Measurements from ENCODE around the gene TOM1L2. TPM values are rescaled to one million over a fixed set of nuclear protein-coding genes. Genes with fewer than 3 reads are reported as not detected.

The TOM1L2 gene
- total RNA-seq, 1 experiment from 2014 or later: 24.1 TPM

DNA sequence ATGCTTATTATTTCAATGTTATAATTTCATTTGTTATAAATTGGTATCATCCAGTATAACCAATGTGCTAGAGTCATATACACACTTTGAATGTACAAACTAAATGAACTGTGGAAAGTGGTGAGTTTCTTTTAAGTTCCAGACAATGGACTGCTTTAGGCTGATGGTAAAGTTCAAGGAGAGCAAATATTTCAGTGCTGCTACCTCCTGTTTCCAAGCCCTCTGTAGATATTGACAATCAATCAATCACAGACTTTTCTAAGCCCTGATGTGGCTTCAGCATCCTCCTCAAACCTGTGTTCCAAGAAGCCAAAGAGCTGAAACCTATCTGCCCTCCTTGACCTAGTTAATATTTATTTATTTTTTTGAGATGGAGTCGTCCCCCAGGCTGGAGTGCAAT is 107.2 kb downstream of the TOM1L2 start:
- H3K79me2 ChIP-seq (ENCODE audit: insufficient read depth, low read length): no peaks in the 10 kb centered on the region
- H3K4me1 ChIP-seq (ENCODE audit: control insufficient read depth in 1 of 2, insufficient read depth in 2 of 2, low read length in 2 of 2): peaks cover 9 to 16% of the 10 kb centered on the region in 2 experiments; a peak in 3 of 4 replicates
- no peak overlapping the region for H3K4me2 ChIP-seq (ENCODE audit: low read length)
- RAD21 ChIA-PET (ENCODE audit: low non-redundant PET in 1 of 2, low total read pairs in 2 of 2, uncharacterized antibody in 2 of 2, unreplicated experiment in 2 of 2): no interaction called here
- TF ChIP-seq, protein P1, sequence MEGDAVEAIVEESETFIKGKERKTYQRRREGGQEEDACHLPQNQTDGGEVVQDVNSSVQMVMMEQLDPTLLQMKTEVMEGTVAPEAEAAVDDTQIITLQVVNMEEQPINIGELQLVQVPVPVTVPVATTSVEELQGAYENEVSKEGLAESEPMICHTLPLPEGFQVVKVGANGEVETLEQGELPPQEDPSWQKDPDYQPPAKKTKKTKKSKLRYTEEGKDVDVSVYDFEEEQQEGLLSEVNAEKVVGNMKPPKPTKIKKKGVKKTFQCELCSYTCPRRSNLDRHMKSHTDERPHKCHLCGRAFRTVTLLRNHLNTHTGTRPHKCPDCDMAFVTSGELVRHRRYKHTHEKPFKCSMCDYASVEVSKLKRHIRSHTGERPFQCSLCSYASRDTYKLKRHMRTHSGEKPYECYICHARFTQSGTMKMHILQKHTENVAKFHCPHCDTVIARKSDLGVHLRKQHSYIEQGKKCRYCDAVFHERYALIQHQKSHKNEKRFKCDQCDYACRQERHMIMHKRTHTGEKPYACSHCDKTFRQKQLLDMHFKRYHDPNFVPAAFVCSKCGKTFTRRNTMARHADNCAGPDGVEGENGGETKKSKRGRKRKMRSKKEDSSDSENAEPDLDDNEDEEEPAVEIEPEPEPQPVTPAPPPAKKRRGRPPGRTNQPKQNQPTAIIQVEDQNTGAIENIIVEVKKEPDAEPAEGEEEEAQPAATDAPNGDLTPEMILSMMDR (IDR thresholded peaks at IDR 0.05 in 2 of 3, conservative IDR thresholded peaks at IDR 0.05 in 1 of 3; ENCODE audit: borderline replicate concordance in 1 of 3, insufficient read depth in 1 of 3, low read depth in 2 of 3, low read length in 2 of 3): no peak
- no peak for TF ChIP-seq SP1 (IDR thresholded peaks at IDR 0.05; ENCODE audit: low read depth)
- no peak for TF ChIP-seq YY1 (IDR thresholded peaks at IDR 0.05; ENCODE audit: extremely low read depth, insufficient replicate concordance, low read depth, low read length)
- TF ChIP-seq TCF7L2 (IDR thresholded peaks at IDR 0.05; ENCODE audit: borderline replicate concordance, extremely low read depth, insufficient read depth, insufficient read length): no peak
- TF ChIP-seq EGR1 (IDR thresholded peaks at IDR 0.05; ENCODE audit: low read depth): no peak
- TF ChIP-seq SIN3A (IDR thresholded peaks at IDR 0.05; ENCODE audit: low read depth): no peak
- no peak for DNase-seq (ENCODE audit: low read depth, low spot score)
- no TSS peak for BruUV-seq (replicated peaks)
- H3K9me2 ChIP-seq (ENCODE audit: insufficient read depth): no peaks in the 10 kb centered on the region
- intact Hi-C loops (cut with micrococcal nuclease): loop anchor here (10.0 kb wide), 1 partner anchor 510 kb away; no protein-coding TSS in a partner anchor
- no peak overlapping the region for H3K27ac ChIP-seq (ENCODE audit: low read depth, low read length)
- H4K20me1 ChIP-seq (ENCODE audit: insufficient read depth): no peaks in the 10 kb centered on the region
- H3K36me3 ChIP-seq (ENCODE audit: control insufficient read depth in 1 of 2, insufficient read depth in 2 of 2, low read length in 2 of 2): 0 out of 4 replicates have a peak, but pooled peaks cover 0 to 2% of the 10 kb centered on the region in 2 experiments
- no peak overlapping the region for H3K4me3 ChIP-seq (replicated peaks in 1 of 2; ENCODE audit: low read depth in 1 of 2, low read length in 2 of 2)
- H3K27me3 ChIP-seq (ENCODE audit: insufficient read depth, low read length): no peaks in the 10 kb centered on the region
- H3K9me3 ChIP-seq (ENCODE audit: control insufficient read depth in 1 of 2, insufficient read depth in 1 of 2, low read depth in 1 of 2, low read length in 2 of 2): no peaks in the 10 kb centered on the region
- no peak for ATAC-seq
- H2AFZ ChIP-seq (ENCODE audit: low read depth, low read length, poor library complexity, severe bottlenecking): no peak overlapping the region
- POLR2A ChIA-PET: no interaction called here
- CTCF ChIA-PET: no interaction called here
- no peak overlapping the region for H3K9ac ChIP-seq (ENCODE audit: low read length)

DNA sequence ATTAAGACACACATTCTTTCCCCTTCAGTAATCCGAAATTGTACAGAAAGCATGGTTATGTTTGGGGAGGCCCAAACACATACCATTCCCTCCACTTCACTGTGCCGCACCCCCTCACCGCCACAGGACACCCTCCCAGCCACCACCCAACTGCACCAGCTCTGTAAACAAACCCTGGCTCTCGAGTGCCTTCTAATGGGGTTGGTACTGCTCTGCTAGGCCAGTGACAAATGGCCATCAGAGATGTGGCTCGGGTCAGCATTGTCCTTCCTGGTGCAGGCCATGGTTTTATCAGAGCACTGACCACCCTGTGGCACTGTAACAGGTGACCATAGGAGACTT is 111.5 kb downstream of the TOM1L2 start:
- ChIA-PET POLR2A (no interaction called here), RAD21 (ENCODE audit: low non-redundant PET in 1 of 2, low total read pairs in 2 of 2, uncharacterized antibody in 2 of 2, unreplicated experiment in 2 of 2) (interaction anchor here in 1 of 2 experiments (0.8 kb wide), 1 partner anchor 43 kb away, joined by 3 read pairs; no protein-coding TSS in a partner anchor), CTCF (interaction anchor here (0.9 to 1.8 kb wide), 4 partner anchors 11 to 58 kb away, joined by 3 to 4 read pairs (median 4); no protein-coding TSS in a partner anchor)
- no peaks in the 10 kb centered on the region for H3K9me2 ChIP-seq (ENCODE audit: insufficient read depth)
- H3K9ac ChIP-seq (ENCODE audit: low read length): no peak overlapping the region
- H3K27ac ChIP-seq (ENCODE audit: low read depth, low read length): no peak overlapping the region
- no TSS peak for BruUV-seq (replicated peaks)
- DNase-seq (ENCODE audit: low read depth, low spot score) (no peak), ATAC-seq (no peak)
- H3K79me2 ChIP-seq (ENCODE audit: insufficient read depth, low read length): no peaks in the 10 kb centered on the region
- peaks cover 18 to 30% of the 10 kb centered on the region in 2 experiments; a peak in 3 of 4 replicates for H3K4me1 ChIP-seq (ENCODE audit: control insufficient read depth in 1 of 2, insufficient read depth in 2 of 2, low read length in 2 of 2)
- no peak overlapping the region for H3K4me2 ChIP-seq (ENCODE audit: low read length)
- H2AFZ ChIP-seq (ENCODE audit: low read depth, low read length, poor library complexity, severe bottlenecking): no peak overlapping the region
- H3K9me3 ChIP-seq (ENCODE audit: control insufficient read depth in 1 of 2, insufficient read depth in 1 of 2, low read depth in 1 of 2, low read length in 2 of 2): no peaks in the 10 kb centered on the region
- H3K4me3 ChIP-seq (replicated peaks in 1 of 2; ENCODE audit: low read depth in 1 of 2, low read length in 2 of 2): no peak overlapping the region
- no peaks in the 10 kb centered on the region for H3K36me3 ChIP-seq (ENCODE audit: control insufficient read depth in 1 of 2, insufficient read depth in 2 of 2, low read length in 2 of 2)
- intact Hi-C loops (cut with micrococcal nuclease): loop anchor here (1.0 to 10.0 kb wide), 4 partner anchors 48 to 506 kb away; no protein-coding TSS in a partner anchor
- no peaks in the 10 kb centered on the region for H3K27me3 ChIP-seq (ENCODE audit: insufficient read depth, low read length)
- no peaks in the 10 kb centered on the region for H4K20me1 ChIP-seq (ENCODE audit: insufficient read depth)
- TF ChIP-seq SRF (IDR thresholded peaks at IDR 0.05; ENCODE audit: low read depth) (no peak), CEBPB (IDR thresholded peaks at IDR 0.05; ENCODE audit: low read depth) (no peak), ZFX (IDR thresholded peaks at IDR 0.05) (no peak), EZH2 (IDR thresholded peaks at IDR 0.05) (no peak), RAD21 (IDR thresholded peaks at IDR 0.05; ENCODE audit: low read depth) (no peak), JUND (IDR thresholded peaks at IDR 0.05) (no peak)
- TF ChIP-seq, protein P2, sequence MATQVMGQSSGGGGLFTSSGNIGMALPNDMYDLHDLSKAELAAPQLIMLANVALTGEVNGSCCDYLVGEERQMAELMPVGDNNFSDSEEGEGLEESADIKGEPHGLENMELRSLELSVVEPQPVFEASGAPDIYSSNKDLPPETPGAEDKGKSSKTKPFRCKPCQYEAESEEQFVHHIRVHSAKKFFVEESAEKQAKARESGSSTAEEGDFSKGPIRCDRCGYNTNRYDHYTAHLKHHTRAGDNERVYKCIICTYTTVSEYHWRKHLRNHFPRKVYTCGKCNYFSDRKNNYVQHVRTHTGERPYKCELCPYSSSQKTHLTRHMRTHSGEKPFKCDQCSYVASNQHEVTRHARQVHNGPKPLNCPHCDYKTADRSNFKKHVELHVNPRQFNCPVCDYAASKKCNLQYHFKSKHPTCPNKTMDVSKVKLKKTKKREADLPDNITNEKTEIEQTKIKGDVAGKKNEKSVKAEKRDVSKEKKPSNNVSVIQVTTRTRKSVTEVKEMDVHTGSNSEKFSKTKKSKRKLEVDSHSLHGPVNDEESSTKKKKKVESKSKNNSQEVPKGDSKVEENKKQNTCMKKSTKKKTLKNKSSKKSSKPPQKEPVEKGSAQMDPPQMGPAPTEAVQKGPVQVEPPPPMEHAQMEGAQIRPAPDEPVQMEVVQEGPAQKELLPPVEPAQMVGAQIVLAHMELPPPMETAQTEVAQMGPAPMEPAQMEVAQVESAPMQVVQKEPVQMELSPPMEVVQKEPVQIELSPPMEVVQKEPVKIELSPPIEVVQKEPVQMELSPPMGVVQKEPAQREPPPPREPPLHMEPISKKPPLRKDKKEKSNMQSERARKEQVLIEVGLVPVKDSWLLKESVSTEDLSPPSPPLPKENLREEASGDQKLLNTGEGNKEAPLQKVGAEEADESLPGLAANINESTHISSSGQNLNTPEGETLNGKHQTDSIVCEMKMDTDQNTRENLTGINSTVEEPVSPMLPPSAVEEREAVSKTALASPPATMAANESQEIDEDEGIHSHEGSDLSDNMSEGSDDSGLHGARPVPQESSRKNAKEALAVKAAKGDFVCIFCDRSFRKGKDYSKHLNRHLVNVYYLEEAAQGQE (IDR thresholded peaks at IDR 0.05; ENCODE audit: low read depth): no peak
- TF ChIP-seq, protein P1 (IDR thresholded peaks at IDR 0.05 in 2 of 3, conservative IDR thresholded peaks at IDR 0.05 in 1 of 3; ENCODE audit: borderline replicate concordance in 1 of 3, insufficient read depth in 1 of 3, low read depth in 2 of 3, low read length in 2 of 3): no peak
